HAP-1 (cell line): ENCODE data around the gene TAOK1.

Source experiments
- DNase-seq, 2 experiments: peaks; one replicate each; pipeline ENCODE4 v3.0.0-alpha.2; 2016 to 2020; ENCODE audit warnings: low spot score in 2 of 2
- H3K27me3 ChIP-seq: fragments of 250-450 bp; sonication (Bioruptor Pico); 2 replicates; pipeline ENCODE4 v1.5.1; 2020; ENCODE audit warnings: low read depth, mild to moderate bottlenecking, moderate library complexity
- H3K36me3 ChIP-seq: fragments of 250-450 bp; sonication (Bioruptor Pico); replicated peaks from 2 replicates; pipeline ENCODE4 v1.5.1; 2020; ENCODE audit warnings: mild to moderate bottlenecking
- H3K4me1 ChIP-seq: fragments of 250-450 bp; sonication (Bioruptor Pico); 2 replicates; pipeline ENCODE4 v1.5.1; 2020; ENCODE audit warnings: mild to moderate bottlenecking
- H3K4me3 ChIP-seq: fragments of 250-450 bp; sonication (Bioruptor Pico); 2 replicates; pipeline ENCODE4 v1.5.1; 2020; ENCODE audit warnings: mild to moderate bottlenecking, moderate library complexity
- H3K9me3 ChIP-seq: fragments of 250-450 bp; sonication (Bioruptor Pico); 2 replicates; pipeline ENCODE4 v1.5.1; 2020; ENCODE audit warnings: mild to moderate bottlenecking, moderate library complexity
- in situ Hi-C: fragments of 300-500 bp; cut with MboI; formaldehyde crosslinking; loops from 3 replicates; pipeline ENCODE4 v1.14.3; 2020; ENCODE audit warnings: low sequenced_read_pairs, inconsistent platforms, mixed read lengths

Gene TAOK1

DNA sequence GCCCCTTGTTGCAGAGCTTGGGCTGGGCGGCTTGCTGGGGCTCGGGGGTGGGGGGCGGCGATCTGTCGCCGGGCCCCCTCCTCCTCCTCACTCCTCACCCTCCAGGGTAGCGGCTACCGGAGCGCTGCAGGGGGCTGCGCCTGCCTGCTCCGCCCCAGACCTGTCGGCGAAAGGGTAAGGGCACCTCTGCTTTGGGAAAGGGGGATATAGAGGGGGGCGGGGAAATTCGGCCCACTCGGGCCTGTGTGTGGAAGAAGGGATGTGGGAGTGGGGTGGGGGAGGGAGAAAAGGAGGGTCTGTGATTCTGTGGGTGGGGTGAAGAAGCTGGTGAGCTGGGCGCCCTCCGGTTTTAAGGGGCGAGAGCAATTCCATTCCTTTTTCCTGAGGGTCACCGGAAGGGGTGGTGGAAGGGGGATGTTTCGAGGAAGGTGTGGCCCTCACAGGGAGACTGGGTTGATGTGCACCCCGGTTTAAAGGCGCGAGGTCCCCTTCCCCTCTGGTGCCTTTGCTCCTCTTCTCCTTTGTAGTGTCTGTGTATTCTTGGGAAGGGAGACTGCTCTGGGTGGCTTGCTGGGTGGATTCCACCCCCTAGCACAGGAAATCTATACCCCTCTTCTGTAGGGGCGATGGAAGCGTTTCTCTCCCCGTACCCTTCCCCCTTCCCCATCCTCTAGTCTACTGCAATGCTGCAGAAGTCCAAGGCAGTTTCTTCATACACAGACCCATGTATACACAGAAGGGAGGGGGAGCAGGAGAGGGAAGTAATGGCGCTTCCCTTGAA, 878 bp downstream of the TAOK1 start:
- no peaks in the 10 kb centered on the region for H3K27me3 ChIP-seq

DNA sequence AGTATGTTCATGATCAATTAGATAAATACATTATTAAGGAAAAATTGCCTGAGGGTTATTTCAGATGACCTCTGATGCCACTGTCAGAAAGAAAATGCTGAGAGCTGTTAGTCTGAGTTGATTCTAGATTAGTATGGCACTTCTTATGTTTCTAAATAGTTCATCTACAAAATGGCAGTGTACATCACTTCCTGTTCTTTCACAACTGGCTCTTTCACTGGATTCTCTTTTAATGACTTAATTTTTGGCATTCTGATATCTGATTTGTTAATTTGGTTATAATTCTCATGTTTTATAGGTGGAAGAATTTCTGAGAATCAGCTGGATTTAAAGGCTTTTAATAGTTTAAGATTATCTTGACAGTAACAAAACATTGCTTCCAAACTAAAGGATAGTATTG, 3.3 kb downstream of the TAOK1 start:
- Histone ChIP-seq H3K27me3 (no peaks in the 10 kb centered on the region), H3K36me3 (peaks cover 2% of the 10 kb centered on the region; the same call in 1 of the 2 replicates), H3K4me1 (peaks cover 18% of the 10 kb centered on the region), H3K9me3 (no peaks in the 10 kb centered on the region), H3K4me3 (no peak overlapping the region)
- in situ Hi-C loops = no loop called here
- DNase-seq = no peak

More for the DNA sequence above, 878 bp downstream of the TAOK1 start:
- DNase-seq = peak; percentile 45 to 48
- Histone ChIP-seq H3K4me3 (peak overlapping the region; percentile 84), H3K36me3 (0 out of 2 replicates have a peak, but pooled peaks cover 2% of the 10 kb centered on the region), H3K9me3 (no peaks in the 10 kb centered on the region), H3K4me1 (peaks cover 18% of the 10 kb centered on the region)
- in situ Hi-C loops = no loop called here

DNA sequence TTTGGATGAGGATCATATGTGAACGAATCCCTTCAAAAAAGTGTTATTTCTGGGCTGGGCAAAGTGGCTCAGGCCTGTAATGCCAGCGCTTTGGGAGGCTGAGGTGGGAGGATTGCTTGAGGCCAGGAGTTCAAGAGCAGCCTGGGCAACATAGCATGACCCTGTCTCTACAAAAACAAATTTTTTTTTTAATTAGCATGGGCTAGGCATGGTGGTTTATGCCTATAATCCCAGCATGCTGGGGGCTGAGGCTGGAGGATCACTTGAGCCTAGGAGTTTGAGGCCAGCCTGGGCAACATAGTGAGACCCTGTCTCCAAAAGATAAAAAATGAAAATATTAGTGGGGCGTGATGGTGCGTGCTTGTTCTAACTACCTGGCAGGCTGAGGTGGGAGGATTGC, 4.6 kb downstream of the TAOK1 start:
- Histone ChIP-seq H3K27me3 (no peaks in the 10 kb centered on the region), H3K4me1 (peaks cover 18% of the 10 kb centered on the region), H3K4me3 (no peak overlapping the region), H3K9me3 (no peaks in the 10 kb centered on the region), H3K36me3 (peaks cover 6% of the 10 kb centered on the region)
- in situ Hi-C loops = no loop called here
- no peak for DNase-seq

DNA sequence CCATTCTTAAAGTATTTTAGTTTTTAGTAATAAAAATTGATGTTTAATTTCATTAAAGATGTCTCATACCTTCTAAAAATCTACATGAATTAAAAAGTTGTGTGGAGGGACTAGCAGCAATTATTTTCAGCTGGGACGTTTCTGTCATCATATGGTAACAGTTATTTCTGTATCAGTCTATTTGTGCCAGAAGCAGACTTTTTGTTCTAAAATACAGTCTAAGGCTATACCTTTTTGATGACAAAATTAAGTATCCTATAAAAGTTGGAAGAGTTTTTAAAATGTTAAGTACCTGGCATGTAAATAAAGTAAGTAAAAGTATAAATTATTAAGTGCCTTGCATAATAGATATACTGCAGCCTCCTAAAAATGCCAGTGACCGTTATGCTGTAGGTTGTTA, 5.9 kb downstream of the TAOK1 start:
- Histone ChIP-seq H3K36me3 (peaks cover 14% of the 10 kb centered on the region), H3K9me3 (no peaks in the 10 kb centered on the region), H3K27me3 (no peaks in the 10 kb centered on the region), H3K4me3 (no peak overlapping the region), H3K4me1 (peaks cover 18% of the 10 kb centered on the region)
- in situ Hi-C loops = no loop called here
- no peak for DNase-seq

DNA sequence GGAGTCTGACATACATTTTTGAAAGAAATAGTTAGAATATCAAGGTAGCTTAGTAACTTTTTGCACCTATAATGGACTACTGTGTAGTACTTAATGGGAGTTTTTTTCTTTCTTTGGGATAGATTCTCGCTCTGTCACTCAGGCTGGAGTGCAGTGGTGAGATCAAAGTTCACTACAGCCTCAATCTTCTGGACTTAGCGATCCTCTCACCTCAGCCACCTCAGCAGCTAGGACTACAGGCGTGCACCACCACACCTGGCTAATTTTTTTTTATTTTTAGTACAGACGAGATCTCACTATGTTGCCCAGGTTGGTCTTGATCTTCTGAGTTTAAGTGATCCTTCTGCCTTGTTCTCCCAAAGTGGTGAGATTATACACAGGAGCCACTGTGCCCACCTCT, 9.5 kb downstream of the TAOK1 start:
- H3K36me3 ChIP-seq = peaks cover 20% of the 10 kb centered on the region
- H3K9me3 ChIP-seq = no peaks in the 10 kb centered on the region
- H3K4me1 ChIP-seq = no peaks in the 10 kb centered on the region
- no peak overlapping the region for H3K4me3 ChIP-seq
- no peaks in the 10 kb centered on the region for H3K27me3 ChIP-seq
- no peak for DNase-seq
- in situ Hi-C loops = no loop called here

DNA sequence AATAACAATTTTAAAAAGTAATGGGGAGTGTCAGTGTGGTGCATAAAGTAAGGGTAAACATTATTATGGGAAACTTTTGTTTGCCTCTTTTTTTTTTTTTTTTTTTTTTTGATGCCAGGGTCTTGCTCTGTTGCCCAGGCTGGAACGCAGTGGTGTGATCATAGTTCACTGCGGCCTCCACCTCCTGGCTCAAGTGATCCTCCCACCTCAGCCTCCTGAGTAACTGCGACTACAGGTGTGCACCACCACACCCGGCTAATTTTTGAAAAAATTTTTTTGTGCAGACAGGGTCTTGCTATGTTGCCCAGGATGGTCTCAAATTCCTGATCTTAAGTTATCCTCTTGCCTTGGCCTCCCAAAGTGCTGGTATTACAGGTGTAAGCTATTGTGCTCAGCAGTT, 10.7 kb downstream of the TAOK1 start:
- Histone ChIP-seq H3K4me3 (no peak overlapping the region), H3K4me1 (no peaks in the 10 kb centered on the region), H3K36me3 (peaks cover 20% of the 10 kb centered on the region), H3K27me3 (no peaks in the 10 kb centered on the region), H3K9me3 (no peaks in the 10 kb centered on the region)
- in situ Hi-C loops = no loop called here
- DNase-seq = no peak

DNA sequence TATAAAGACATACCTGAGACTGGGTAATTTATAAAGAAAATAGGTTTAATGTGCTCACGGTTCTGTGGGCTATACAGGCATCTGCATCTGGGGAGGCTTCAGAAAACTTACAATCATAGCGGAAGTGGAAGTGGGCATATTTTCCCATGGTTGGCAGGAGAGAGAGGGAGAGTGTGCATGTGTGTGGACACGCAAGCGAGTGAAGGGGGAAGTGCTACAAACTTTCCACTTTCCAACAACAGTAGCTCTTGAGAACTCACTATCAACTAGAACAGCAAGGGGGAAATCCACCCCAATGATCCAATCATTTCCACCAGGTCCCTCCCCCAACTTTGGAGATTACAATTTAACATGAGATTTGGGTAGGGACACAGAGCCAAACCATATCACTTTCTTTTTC, 11.1 kb downstream of the TAOK1 start:
- no peak for DNase-seq
- Histone ChIP-seq H3K27me3 (no peaks in the 10 kb centered on the region), H3K9me3 (no peaks in the 10 kb centered on the region), H3K4me1 (no peaks in the 10 kb centered on the region), H3K36me3 (peaks cover 20% of the 10 kb centered on the region), H3K4me3 (no peak overlapping the region)
- in situ Hi-C loops = no loop called here

- DNase-seq = no peak
- Histone ChIP-seq H3K36me3 (peaks cover 9% of the 10 kb centered on the region), H3K9me3 (no peaks in the 10 kb centered on the region), H3K4me3 (no peak overlapping the region), H3K4me1 (peaks cover 13% of the 10 kb centered on the region), H3K27me3 (no peaks in the 10 kb centered on the region)
- in situ Hi-C loops = no loop called here
These were observed 17.7 kb downstream of the TAOK1 start for GRCh38 chr17:29407856-29408255.

DNA sequence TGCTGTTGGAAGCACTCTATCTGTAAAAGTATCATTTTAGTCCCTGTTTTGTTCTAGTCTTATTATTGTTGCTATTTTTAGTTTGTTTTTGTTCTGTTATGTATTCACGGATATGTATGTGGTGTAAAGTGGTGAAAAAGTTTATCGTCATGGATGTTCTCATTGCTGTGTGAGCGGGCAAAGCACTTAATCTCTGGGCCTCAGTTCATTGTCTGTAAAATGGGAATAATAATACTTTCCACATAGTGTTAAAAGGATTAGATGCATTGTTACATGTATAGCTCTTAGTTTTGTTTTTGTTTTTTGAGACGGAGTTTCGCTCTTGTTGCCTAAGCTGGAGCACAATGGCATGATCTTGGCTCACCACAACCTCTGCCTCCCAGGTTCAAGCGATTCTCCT, 19.8 kb downstream of the TAOK1 start:
- in situ Hi-C loops = no loop called here
- H3K9me3 ChIP-seq = no peaks in the 10 kb centered on the region
- no peak overlapping the region for H3K4me3 ChIP-seq
- no peaks in the 10 kb centered on the region; the same call in none of the 2 replicates for H3K36me3 ChIP-seq
- no peaks in the 10 kb centered on the region for H3K27me3 ChIP-seq
- no peak for DNase-seq
- peaks cover 15% of the 10 kb centered on the region for H3K4me1 ChIP-seq

DNA sequence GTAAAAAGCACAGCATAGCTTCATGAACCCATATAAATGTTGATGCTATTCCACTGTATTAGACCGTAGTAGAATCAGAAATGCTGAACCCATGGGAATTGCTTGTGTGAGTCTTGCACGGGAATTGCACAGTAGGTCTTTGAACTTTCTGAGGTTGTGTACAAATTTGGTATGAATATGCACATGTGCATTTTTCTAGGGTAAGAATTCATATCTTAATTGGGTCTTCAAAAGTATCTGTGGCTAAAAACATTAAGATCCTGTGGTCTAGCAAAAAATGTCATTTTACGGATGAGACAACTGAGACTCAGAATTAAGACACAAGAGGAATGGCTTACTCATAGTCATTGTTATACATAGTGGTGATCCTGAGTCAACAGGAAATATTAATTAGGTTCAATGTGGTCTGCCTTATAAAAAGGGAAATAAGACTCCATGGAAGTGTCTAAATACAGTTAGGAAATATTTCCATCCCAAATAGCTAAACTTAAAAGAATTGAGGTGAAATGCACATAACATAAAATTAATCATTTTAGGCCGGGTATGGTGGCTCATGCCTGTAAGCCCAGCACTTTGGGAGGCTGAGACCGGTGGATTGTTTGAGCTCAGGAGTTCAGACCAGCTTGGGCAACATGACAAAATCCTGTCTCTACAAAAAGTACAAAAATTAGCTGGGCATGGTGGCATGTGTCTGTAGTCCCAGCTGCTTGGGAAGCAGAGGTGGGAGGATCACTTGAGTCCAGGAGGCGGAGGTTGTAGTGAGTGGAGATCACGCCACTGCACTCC, 22.8 kb downstream of the TAOK1 start:
- no peaks in the 10 kb centered on the region; the same call in 1 of the 2 replicates for H3K36me3 ChIP-seq
- no peaks in the 10 kb centered on the region for H3K27me3 ChIP-seq
- peaks cover 20% of the 10 kb centered on the region for H3K4me1 ChIP-seq
- in situ Hi-C loops = no loop called here
- no peak for DNase-seq
- no peak overlapping the region for H3K4me3 ChIP-seq
- no peaks in the 10 kb centered on the region for H3K9me3 ChIP-seq

DNA sequence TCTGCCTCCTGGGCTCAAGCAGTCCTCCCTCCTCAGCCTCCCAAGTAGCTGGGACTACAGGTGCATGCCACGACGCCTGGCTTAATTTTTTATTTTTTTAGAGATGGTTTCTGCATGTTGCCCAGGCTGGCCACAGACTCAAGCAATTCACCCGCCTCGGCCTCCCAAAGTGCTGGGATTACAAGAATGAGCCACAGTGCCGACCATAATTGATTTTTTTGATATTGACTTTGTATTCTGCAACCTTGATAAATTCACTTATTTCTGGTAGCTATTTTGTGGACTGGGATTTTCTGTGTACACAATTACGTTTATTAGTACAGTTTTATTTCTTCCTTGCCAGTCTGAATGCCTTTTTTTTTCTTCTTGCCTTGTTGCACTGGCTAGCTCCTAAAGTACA, 30.0 kb downstream of the TAOK1 start:
- no peaks in the 10 kb centered on the region for H3K27me3 ChIP-seq
- peaks cover 5% of the 10 kb centered on the region for H3K4me1 ChIP-seq
- no peak for DNase-seq
- no peaks in the 10 kb centered on the region for H3K9me3 ChIP-seq
- no peak overlapping the region for H3K4me3 ChIP-seq
- in situ Hi-C loops = no loop called here
- H3K36me3 ChIP-seq = no peaks in the 10 kb centered on the region

- Histone ChIP-seq H3K36me3 (peaks cover 2% of the 10 kb centered on the region; the same call in 1 of the 2 replicates), H3K4me1 (peaks cover 3% of the 10 kb centered on the region; the same call in 1 of the 2 replicates), H3K4me3 (no peak overlapping the region), H3K9me3 (no peaks in the 10 kb centered on the region; the same call in none of the 2 replicates), H3K27me3 (no peaks in the 10 kb centered on the region)
- no peak for DNase-seq
- in situ Hi-C loops = no loop called here
These were observed 40.1 kb downstream of the TAOK1 start for GRCh38 chr17:29430275-29430674.

- no peak for DNase-seq
- no peaks in the 10 kb centered on the region; the same call in none of the 2 replicates for H3K9me3 ChIP-seq
- H3K27me3 ChIP-seq = no peaks in the 10 kb centered on the region
- H3K36me3 ChIP-seq = no peaks in the 10 kb centered on the region; the same call in 1 of the 2 replicates
- in situ Hi-C loops = no loop called here
- peaks cover 18% of the 10 kb centered on the region for H3K4me1 ChIP-seq
- no peak overlapping the region for H3K4me3 ChIP-seq
These were observed 43.4 kb downstream of the TAOK1 start for GRCh38 chr17:29433541-29433940.

- in situ Hi-C loops = no loop called here
- no peaks in the 10 kb centered on the region; the same call in none of the 2 replicates for H3K9me3 ChIP-seq
- peaks cover 18% of the 10 kb centered on the region for H3K4me1 ChIP-seq
- no peaks in the 10 kb centered on the region for H3K27me3 ChIP-seq
- DNase-seq = no peak
- no peaks in the 10 kb centered on the region; the same call in 1 of the 2 replicates for H3K36me3 ChIP-seq
- no peak overlapping the region for H3K4me3 ChIP-seq
These were observed 44.4 kb downstream of the TAOK1 start for GRCh38 chr17:29434550-29434949.
